ENCODE results near the gene RAB6B. TPM values are rescaled to one million over a fixed set of nuclear protein-coding genes. Genes with fewer than 3 reads are reported as not detected.

The RAB6B gene
- total RNA-seq, 1 experiment from 2014 or later = 14.1 TPM

DNA sequence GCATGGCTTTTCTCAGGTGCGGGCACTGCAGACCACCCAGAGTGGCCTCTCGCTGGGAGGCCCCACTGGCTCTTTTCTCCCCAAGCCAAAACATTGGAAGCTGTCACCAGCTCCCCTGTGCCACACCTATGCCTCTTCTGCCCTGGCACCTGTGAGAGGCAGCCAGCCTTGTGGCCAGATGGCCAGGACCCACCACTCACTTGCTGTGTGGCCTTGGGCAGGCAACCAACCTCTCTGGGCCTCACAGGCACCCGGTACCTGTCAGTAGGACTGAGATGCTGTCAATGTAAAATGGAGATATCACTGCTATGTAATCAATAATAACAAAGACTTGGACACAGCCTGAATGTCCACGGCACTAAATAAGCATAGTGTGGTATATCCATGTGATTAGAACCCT is 53.5 kb downstream of the RAB6B start:
- no peak overlapping the region for H2AFZ ChIP-seq (ENCODE audit: low read depth, low read length, poor library complexity, severe bottlenecking)
- no peaks in the 10 kb centered on the region for H3K9me3 ChIP-seq (ENCODE audit: control insufficient read depth in 1 of 2, insufficient read depth in 1 of 2, low read depth in 1 of 2, low read length in 2 of 2)
- H3K9me2 ChIP-seq (ENCODE audit: insufficient read depth) = no peaks in the 10 kb centered on the region
- H3K9ac ChIP-seq (ENCODE audit: low read length) = no peak overlapping the region
- H3K79me2 ChIP-seq (ENCODE audit: insufficient read depth, low read length) = no peaks in the 10 kb centered on the region
- ATAC-seq (no peak), DNase-seq (ENCODE audit: low read depth, low spot score) (no peak)
- H4K20me1 ChIP-seq (ENCODE audit: insufficient read depth) = no peaks in the 10 kb centered on the region
- H3K4me3 ChIP-seq (replicated peaks in 1 of 2; ENCODE audit: low read depth in 1 of 2, low read length in 2 of 2) = no peak overlapping the region
- intact Hi-C loops (cut with micrococcal nuclease) = no loop called here
- ChIA-PET POLR2A (no interaction called here), CTCF (no interaction called here), RAD21 (ENCODE audit: low non-redundant PET in 1 of 2, low total read pairs in 2 of 2, uncharacterized antibody in 2 of 2, unreplicated experiment in 2 of 2) (no interaction called here)
- BruUV-seq (replicated peaks) = no TSS peak
- H3K36me3 ChIP-seq (ENCODE audit: control insufficient read depth in 1 of 2, insufficient read depth in 2 of 2, low read length in 2 of 2) = no peaks in the 10 kb centered on the region
- H3K27ac ChIP-seq (ENCODE audit: low read depth, low read length) = no peak overlapping the region
- TF ChIP-seq, protein P1, sequence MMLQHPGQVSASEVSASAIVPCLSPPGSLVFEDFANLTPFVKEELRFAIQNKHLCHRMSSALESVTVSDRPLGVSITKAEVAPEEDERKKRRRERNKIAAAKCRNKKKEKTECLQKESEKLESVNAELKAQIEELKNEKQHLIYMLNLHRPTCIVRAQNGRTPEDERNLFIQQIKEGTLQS (IDR thresholded peaks at IDR 0.05) = no peak
- H3K4me1 ChIP-seq (ENCODE audit: control insufficient read depth in 1 of 2, insufficient read depth in 2 of 2, low read length in 2 of 2) = no peaks in the 10 kb centered on the region
- H3K27me3 ChIP-seq (ENCODE audit: insufficient read depth, low read length) = no peaks in the 10 kb centered on the region
- no peak overlapping the region for H3K4me2 ChIP-seq (ENCODE audit: low read length)

- Histone ChIP-seq H3K36me3 (ENCODE audit: control insufficient read depth in 1 of 2, insufficient read depth in 2 of 2, low read length in 2 of 2) (no peaks in the 10 kb centered on the region), H3K4me2 (ENCODE audit: low read length) (no peak overlapping the region), H3K27ac (ENCODE audit: low read depth, low read length) (no peak overlapping the region), H3K79me2 (ENCODE audit: insufficient read depth, low read length) (no peaks in the 10 kb centered on the region), H3K4me1 (ENCODE audit: control insufficient read depth in 1 of 2, insufficient read depth in 2 of 2, low read length in 2 of 2) (no peaks in the 10 kb centered on the region), H4K20me1 (ENCODE audit: insufficient read depth) (no peaks in the 10 kb centered on the region), H3K9me2 (ENCODE audit: insufficient read depth) (no peaks in the 10 kb centered on the region), H3K4me3 (replicated peaks in 1 of 2; ENCODE audit: low read depth in 1 of 2, low read length in 2 of 2) (no peak overlapping the region), H3K27me3 (ENCODE audit: insufficient read depth, low read length) (no peaks in the 10 kb centered on the region), H2AFZ (ENCODE audit: low read depth, low read length, poor library complexity, severe bottlenecking) (no peak overlapping the region), H3K9me3 (ENCODE audit: control insufficient read depth in 1 of 2, insufficient read depth in 1 of 2, low read depth in 1 of 2, low read length in 2 of 2) (no peaks in the 10 kb centered on the region), H3K9ac (ENCODE audit: low read length) (no peak overlapping the region)
- ChIA-PET RAD21 (ENCODE audit: low non-redundant PET in 1 of 2, low total read pairs in 2 of 2, uncharacterized antibody in 2 of 2, unreplicated experiment in 2 of 2) (interaction anchor here in 1 of 2 experiments (0.7 kb wide), 1 partner anchor 19 kb away, joined by 3 read pairs; no protein-coding TSS in a partner anchor), POLR2A (no interaction called here), CTCF (no interaction called here)
- no TSS peak for BruUV-seq (replicated peaks)
- intact Hi-C loops (cut with micrococcal nuclease) = no loop called here
- ATAC-seq (no peak), DNase-seq (ENCODE audit: low read depth, low spot score) (no peak)
- TF ChIP-seq, protein P2, sequence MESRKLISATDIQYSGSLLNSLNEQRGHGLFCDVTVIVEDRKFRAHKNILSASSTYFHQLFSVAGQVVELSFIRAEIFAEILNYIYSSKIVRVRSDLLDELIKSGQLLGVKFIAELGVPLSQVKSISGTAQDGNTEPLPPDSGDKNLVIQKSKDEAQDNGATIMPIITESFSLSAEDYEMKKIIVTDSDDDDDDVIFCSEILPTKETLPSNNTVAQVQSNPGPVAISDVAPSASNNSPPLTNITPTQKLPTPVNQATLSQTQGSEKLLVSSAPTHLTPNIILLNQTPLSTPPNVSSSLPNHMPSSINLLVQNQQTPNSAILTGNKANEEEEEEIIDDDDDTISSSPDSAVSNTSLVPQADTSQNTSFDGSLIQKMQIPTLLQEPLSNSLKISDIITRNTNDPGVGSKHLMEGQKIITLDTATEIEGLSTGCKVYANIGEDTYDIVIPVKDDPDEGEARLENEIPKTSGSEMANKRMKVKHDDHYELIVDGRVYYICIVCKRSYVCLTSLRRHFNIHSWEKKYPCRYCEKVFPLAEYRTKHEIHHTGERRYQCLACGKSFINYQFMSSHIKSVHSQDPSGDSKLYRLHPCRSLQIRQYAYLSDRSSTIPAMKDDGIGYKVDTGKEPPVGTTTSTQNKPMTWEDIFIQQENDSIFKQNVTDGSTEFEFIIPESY (IDR thresholded peaks at IDR 0.05; ENCODE audit: extremely low read depth, insufficient replicate concordance, low read length) = no peak
- no peak for TF ChIP-seq EZH2 (IDR thresholded peaks at IDR 0.05)
- TF ChIP-seq POLR2AphosphoS5 (IDR thresholded peaks at IDR 0.05; ENCODE audit: low read depth, low read length) = no peak
- no peak for TF ChIP-seq EZH2phosphoT487 (IDR thresholded peaks at IDR 0.05; ENCODE audit: borderline replicate concordance)
- TF ChIP-seq ZNF274 (IDR thresholded peaks at IDR 0.05; ENCODE audit: low read depth, low read length) = no peak
- no peak for TF ChIP-seq FOSL1 (IDR thresholded peaks at IDR 0.05; ENCODE audit: low read depth)
- no peak for TF ChIP-seq SRF (IDR thresholded peaks at IDR 0.05; ENCODE audit: low read depth)
- no peak for TF ChIP-seq RAD21 (IDR thresholded peaks at IDR 0.05; ENCODE audit: low read depth)
- TF ChIP-seq, protein P1 (IDR thresholded peaks at IDR 0.05) = no peak
- no peak for TF ChIP-seq SIN3A (IDR thresholded peaks at IDR 0.05; ENCODE audit: low read depth)
- TF ChIP-seq POLR2A (IDR thresholded peaks at IDR 0.05; ENCODE audit: borderline replicate concordance, extremely low read depth, insufficient read depth, insufficient read length) = no peak
- no peak for TF ChIP-seq MAX (IDR thresholded peaks at IDR 0.05)
- TF ChIP-seq EGR1 (IDR thresholded peaks at IDR 0.05; ENCODE audit: low read depth) = no peak
- no peak for TF ChIP-seq CEBPB (IDR thresholded peaks at IDR 0.05; ENCODE audit: low read depth)
- TF ChIP-seq, protein P3, sequence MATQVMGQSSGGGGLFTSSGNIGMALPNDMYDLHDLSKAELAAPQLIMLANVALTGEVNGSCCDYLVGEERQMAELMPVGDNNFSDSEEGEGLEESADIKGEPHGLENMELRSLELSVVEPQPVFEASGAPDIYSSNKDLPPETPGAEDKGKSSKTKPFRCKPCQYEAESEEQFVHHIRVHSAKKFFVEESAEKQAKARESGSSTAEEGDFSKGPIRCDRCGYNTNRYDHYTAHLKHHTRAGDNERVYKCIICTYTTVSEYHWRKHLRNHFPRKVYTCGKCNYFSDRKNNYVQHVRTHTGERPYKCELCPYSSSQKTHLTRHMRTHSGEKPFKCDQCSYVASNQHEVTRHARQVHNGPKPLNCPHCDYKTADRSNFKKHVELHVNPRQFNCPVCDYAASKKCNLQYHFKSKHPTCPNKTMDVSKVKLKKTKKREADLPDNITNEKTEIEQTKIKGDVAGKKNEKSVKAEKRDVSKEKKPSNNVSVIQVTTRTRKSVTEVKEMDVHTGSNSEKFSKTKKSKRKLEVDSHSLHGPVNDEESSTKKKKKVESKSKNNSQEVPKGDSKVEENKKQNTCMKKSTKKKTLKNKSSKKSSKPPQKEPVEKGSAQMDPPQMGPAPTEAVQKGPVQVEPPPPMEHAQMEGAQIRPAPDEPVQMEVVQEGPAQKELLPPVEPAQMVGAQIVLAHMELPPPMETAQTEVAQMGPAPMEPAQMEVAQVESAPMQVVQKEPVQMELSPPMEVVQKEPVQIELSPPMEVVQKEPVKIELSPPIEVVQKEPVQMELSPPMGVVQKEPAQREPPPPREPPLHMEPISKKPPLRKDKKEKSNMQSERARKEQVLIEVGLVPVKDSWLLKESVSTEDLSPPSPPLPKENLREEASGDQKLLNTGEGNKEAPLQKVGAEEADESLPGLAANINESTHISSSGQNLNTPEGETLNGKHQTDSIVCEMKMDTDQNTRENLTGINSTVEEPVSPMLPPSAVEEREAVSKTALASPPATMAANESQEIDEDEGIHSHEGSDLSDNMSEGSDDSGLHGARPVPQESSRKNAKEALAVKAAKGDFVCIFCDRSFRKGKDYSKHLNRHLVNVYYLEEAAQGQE (IDR thresholded peaks at IDR 0.05; ENCODE audit: low read depth) = no peak
- TF ChIP-seq TCF7L2 (IDR thresholded peaks at IDR 0.05; ENCODE audit: borderline replicate concordance, extremely low read depth, insufficient read depth, insufficient read length) = no peak
Measured at GRCh38 chr3:133841196-133841595, 54.5 kb downstream of the RAB6B start.

Measured in HCT116 (cell line).